Measurements from ENCODE around the gene GPC6.

Gene GPC6

GRCh38 chr13:94313321-94313910 is 1086.8 kb downstream of the GPC6 start:
- no peaks in the 10 kb centered on the region for H3K9me2 ChIP-seq (replicated peaks; ENCODE audit: low read depth, low read length)
- H3K9me3 ChIP-seq (ENCODE audit: insufficient read depth, low read depth, low read length) = no peaks in the 10 kb centered on the region
- H3K9ac ChIP-seq (ENCODE audit: low read depth, low read length, poor library complexity, severe bottlenecking) = no peak overlapping the region
- no peaks in the 10 kb centered on the region for H3F3A ChIP-seq (ENCODE audit: low read depth)
- no peaks in the 10 kb centered on the region for H3K79me2 ChIP-seq (ENCODE audit: insufficient read depth, low read length)
- H3K27me3 ChIP-seq (ENCODE audit: insufficient read depth, low read length, poor library complexity, severe bottlenecking) = no peaks in the 10 kb centered on the region
- H4K20me1 ChIP-seq (ENCODE audit: insufficient read depth, low read length, poor library complexity, severe bottlenecking) = no peaks in the 10 kb centered on the region
- no peak overlapping the region for H3K4me2 ChIP-seq (ENCODE audit: low read depth, low read length, poor library complexity, severe bottlenecking)
- no peak overlapping the region for H2AFZ ChIP-seq (ENCODE audit: low read length)
- H3K36me3 ChIP-seq (ENCODE audit: insufficient read depth, low read length) = no peaks in the 10 kb centered on the region
- H3K4me1 ChIP-seq (ENCODE audit: insufficient read depth, low read length, poor library complexity, severe bottlenecking) = no peaks in the 10 kb centered on the region
- no peak for TF ChIP-seq EZH2phosphoT487 (IDR thresholded peaks at IDR 0.05; ENCODE audit: borderline replicate concordance)
- TF ChIP-seq CTCF (conservative IDR thresholded peaks at IDR 0.05; ENCODE audit: low read length) = no peak
- H3K4me3 ChIP-seq (ENCODE audit: low read length, poor library complexity, severe bottlenecking) = no peak overlapping the region

DNA sequence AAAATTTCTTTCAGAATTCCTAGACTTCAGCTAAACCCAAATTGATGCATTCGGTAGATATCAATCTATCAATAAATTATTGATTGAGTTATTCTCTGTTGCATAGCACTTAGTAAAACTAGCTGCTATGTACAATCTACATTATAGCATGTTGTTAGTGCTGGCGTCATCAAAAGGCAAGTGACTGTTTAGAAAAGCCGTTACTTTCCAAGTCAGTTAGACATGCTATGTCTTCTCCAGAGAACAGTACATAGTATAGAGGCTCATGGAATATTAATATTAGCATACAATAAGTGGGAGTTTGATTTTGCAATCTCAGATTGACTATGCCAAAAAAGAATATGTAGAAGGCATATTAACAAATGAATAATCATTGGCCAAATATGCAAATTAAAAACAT is 1087.3 kb downstream of the GPC6 start:
- no peaks in the 10 kb centered on the region for H3K9me2 ChIP-seq (replicated peaks; ENCODE audit: low read depth, low read length)
- H3K9ac ChIP-seq (ENCODE audit: low read depth, low read length, poor library complexity, severe bottlenecking) = no peak overlapping the region
- H3F3A ChIP-seq (ENCODE audit: low read depth) = no peaks in the 10 kb centered on the region
- H3K9me3 ChIP-seq (ENCODE audit: insufficient read depth, low read depth, low read length) = no peaks in the 10 kb centered on the region
- TF ChIP-seq EZH2phosphoT487 (IDR thresholded peaks at IDR 0.05; ENCODE audit: borderline replicate concordance) (no peak), CTCF (conservative IDR thresholded peaks at IDR 0.05; ENCODE audit: low read length) (no peak)
- no peaks in the 10 kb centered on the region for H4K20me1 ChIP-seq (ENCODE audit: insufficient read depth, low read length, poor library complexity, severe bottlenecking)
- H2AFZ ChIP-seq (ENCODE audit: low read length) = no peak overlapping the region
- H3K4me2 ChIP-seq (ENCODE audit: low read depth, low read length, poor library complexity, severe bottlenecking) = no peak overlapping the region
- H3K27me3 ChIP-seq (ENCODE audit: insufficient read depth, low read length, poor library complexity, severe bottlenecking) = no peaks in the 10 kb centered on the region
- no peaks in the 10 kb centered on the region for H3K36me3 ChIP-seq (ENCODE audit: insufficient read depth, low read length)
- no peaks in the 10 kb centered on the region for H3K79me2 ChIP-seq (ENCODE audit: insufficient read depth, low read length)
- no peaks in the 10 kb centered on the region for H3K4me1 ChIP-seq (ENCODE audit: insufficient read depth, low read length, poor library complexity, severe bottlenecking)
- H3K4me3 ChIP-seq (ENCODE audit: low read length, poor library complexity, severe bottlenecking) = no peak overlapping the region

DNA sequence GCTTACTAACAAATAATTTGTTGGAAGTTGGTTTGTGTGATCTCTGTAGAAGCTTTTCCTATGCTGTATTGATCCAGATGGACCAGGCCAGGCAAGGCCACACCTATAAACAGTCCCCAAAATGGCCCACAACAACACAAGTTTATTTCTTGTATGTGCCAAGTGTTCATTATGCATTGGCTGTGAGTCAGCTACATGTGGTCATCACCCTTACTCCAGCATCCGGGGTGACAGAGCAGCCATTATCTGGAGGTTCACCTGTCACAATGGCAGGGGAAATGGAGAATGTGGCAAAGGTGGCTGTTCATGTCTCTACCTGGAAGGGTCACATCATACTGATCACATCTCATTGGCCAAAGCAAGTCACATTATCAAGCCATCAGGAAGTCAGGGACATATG is 1088.6 kb downstream of the GPC6 start:
- Histone ChIP-seq H3K9me2 (replicated peaks; ENCODE audit: low read depth, low read length) (no peaks in the 10 kb centered on the region), H3K4me3 (ENCODE audit: low read length, poor library complexity, severe bottlenecking) (no peak overlapping the region), H4K20me1 (ENCODE audit: insufficient read depth, low read length, poor library complexity, severe bottlenecking) (no peaks in the 10 kb centered on the region), H3K27me3 (ENCODE audit: insufficient read depth, low read length, poor library complexity, severe bottlenecking) (no peaks in the 10 kb centered on the region), H3K36me3 (ENCODE audit: insufficient read depth, low read length) (no peaks in the 10 kb centered on the region), H3K4me2 (ENCODE audit: low read depth, low read length, poor library complexity, severe bottlenecking) (no peak overlapping the region), H3K9me3 (ENCODE audit: insufficient read depth, low read depth, low read length) (no peaks in the 10 kb centered on the region), H3K79me2 (ENCODE audit: insufficient read depth, low read length) (no peaks in the 10 kb centered on the region), H3K9ac (ENCODE audit: low read depth, low read length, poor library complexity, severe bottlenecking) (no peak overlapping the region), H3F3A (ENCODE audit: low read depth) (no peaks in the 10 kb centered on the region), H3K4me1 (ENCODE audit: insufficient read depth, low read length, poor library complexity, severe bottlenecking) (no peaks in the 10 kb centered on the region), H2AFZ (ENCODE audit: low read length) (no peak overlapping the region)
- TF ChIP-seq EZH2phosphoT487 (IDR thresholded peaks at IDR 0.05; ENCODE audit: borderline replicate concordance) (no peak), CTCF (conservative IDR thresholded peaks at IDR 0.05; ENCODE audit: low read length) (no peak)
